Dedifferentiated amniotic fluid mesenchymal stem cell (primary cell): Measurements from ENCODE around the gene CSHL1.
"Not testable (repeated sequence)": the region's sequence is repeated elsewhere in the genome, so short reads cannot be mapped to it uniquely, and the experiment has no call there.

Experiments
- DNase-seq: peaks from one replicate; pipeline ENCODE4 v3.0.0-alpha.2; 2016; ENCODE audit errors: extremely low spot score

The CSHL1 gene

DNA sequence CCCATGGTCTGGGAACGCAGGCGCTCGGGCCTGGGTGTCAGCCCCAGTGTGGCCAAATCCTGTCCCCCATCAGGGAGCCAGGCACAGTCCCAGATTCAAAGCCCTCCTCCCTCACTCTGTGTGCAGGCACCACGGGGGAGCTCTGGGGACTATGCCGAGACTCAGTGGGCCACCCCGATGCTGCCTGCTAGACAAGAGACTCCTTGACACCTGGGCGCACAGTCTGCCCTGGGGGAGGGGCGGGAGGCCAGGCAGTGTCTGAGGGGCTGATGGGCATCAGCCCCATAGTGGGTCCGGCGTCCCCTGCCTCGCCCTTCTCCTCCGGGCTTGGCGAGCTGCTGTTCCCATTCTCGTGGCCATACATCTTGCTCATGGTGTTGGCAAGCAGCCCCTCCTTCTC, 29.5 kb upstream of the CSHL1 start:
- DNase-seq = no peak

- DNase-seq = no peak
These were observed 28.8 kb upstream of the CSHL1 start for GRCh38 chr17:63939884-63940283.

DNA sequence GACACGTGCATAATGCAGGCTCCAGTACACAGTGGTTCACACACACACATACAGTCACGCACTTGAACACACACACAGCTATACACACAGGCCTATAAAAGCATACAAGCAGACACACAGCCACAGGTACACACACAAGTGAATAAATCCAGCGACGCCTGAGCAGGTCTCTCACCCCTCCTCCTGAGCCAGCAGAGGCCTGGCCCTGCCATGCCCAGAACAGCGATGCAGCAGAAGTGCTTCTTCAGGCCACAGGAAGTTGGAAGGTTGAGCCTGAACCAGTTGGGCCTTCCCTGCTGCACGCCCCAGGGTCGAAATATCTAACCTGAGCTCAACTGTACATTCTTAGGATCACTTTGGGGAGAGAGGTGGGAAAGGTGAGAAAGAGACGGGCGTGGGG, 28.3 kb upstream of the CSHL1 start:
- DNase-seq = no peak

DNA sequence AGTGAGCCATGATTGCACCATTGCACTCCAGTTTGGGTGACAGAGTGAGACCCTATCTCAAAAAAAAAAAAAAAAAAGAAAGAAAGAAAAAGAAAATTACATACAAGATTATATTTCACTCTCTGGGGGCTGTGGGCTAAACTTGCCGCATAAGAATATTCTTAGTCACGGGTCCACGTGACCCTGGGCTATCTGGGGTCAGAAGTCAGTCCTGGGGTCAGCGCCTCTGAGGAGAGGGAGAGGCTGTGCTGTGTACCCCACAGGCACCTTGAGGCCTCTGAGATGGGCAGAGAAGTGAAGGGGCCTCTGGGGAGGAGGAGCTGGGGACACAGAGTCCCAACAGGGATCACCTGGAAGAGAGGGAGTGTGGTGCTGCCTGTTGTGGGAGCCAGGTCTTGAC, 26.9 kb upstream of the CSHL1 start:
- no peak for DNase-seq

- DNase-seq = no peak
These were observed 26.3 kb upstream of the CSHL1 start for GRCh38 chr17:63937319-63937718.

- no peak for DNase-seq
These were observed 23.4 kb upstream of the CSHL1 start for GRCh38 chr17:63934183-63935112.

- no peak for DNase-seq
These were observed 22.5 kb upstream of the CSHL1 start for GRCh38 chr17:63933598-63933997.

DNA sequence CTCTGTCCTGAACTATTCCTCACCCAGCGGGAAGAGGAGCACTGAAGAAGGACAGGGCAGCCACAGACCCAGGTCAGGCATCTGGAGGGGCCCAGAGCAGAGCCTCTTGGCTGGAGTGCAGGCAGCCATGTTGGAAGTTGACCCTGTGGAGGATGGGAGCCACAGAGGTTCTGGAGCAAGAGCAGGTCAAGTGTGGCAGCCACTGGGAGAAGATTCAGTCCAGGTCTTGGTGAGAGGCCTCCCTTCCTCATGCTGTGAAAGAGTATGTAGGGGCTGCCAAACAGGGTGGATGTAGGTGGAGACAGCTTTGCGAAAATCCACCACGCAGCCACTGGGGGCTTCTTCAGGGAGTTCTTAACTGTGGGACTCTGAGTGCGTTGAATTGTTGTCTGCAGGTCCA, 21.7 kb upstream of the CSHL1 start:
- no peak for DNase-seq

DNA sequence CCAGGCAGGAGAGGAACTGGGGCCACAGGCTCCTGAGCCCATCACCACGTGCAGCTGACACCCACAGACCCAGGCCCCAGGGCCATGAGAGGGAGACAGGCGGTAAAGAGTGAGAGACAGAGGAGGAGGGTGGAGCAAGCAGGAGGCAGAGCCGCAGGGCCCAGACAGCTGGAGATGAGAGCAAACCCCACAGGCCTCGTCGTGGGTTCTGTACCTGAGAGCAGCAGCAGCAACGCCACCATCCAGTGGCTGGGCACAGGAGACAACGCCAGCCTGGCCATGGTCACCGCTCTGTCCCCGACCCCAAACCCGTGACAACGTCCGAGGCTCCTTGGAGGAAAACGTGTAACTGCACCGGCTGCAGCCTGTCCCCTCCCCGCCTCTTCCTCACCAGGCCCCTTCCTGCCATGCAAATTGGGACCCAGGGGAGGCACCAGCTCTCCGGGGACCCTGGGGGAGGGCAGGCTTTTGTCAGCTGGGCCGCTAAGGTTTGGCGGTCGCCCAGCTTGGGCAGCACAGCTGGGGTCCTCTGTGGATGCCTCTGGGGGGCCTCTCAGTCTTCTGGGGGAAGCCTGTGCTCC, 21.0 kb upstream of the CSHL1 start, which contains the start of gene CD79B:
Gene CD79B, minus strand, starts transcription at position 351 of the 581 bp plus-strand sequence. Its CDS starts 70 bp downstream, at position 281.
- DNase-seq = no peak

GRCh38 chr17:63930951-63931575, 20.0 kb upstream of the CSHL1 start:
- DNase-seq = no peak

DNA sequence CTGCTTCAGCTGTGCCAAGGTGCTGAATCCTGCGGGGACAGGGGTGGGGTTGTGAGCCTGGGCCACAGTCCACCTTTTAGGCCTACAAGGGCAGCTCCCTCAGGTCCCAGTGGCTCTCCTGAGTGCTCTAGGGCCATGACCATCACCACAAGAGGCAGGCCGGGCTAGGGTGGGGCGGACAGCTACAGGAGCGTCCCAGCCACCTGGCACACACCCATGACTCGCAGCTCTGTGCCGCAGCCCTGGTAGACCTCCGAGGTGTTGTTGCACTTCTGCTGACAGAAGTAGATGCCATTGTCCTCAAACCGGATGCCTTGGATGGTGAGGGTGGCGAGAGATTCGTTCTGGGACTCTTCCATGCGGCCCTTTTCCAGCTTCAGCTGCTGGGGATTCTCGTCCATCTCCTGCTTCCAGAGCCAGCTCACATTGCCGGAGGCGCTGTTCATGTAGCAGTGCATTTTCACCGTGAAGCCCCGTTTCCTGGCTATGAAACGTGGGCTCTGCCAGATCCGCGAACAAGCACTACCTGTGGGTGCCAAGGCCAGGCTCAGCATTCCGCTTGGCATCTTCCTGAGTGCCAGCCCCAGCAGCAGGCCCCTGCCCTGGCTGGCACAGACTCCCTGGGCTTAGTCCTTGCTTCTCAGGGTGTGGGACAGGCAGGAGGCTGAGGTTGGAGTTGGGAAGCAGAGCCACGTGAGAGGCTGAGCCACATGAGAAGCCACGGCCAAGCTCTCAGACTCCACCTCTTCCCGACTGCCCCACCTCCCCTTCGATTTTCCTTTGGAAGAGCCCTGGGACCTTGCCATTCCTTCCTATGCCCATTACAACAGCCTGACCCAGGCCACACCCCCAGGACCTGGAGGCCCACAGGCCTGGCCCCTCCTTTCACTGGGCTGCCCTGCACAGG, 19.1 kb upstream of the CSHL1 start:
- DNase-seq = no peak

- no peak for DNase-seq
These were observed 18.1 kb upstream of the CSHL1 start for GRCh38 chr17:63928966-63929695.

DNA sequence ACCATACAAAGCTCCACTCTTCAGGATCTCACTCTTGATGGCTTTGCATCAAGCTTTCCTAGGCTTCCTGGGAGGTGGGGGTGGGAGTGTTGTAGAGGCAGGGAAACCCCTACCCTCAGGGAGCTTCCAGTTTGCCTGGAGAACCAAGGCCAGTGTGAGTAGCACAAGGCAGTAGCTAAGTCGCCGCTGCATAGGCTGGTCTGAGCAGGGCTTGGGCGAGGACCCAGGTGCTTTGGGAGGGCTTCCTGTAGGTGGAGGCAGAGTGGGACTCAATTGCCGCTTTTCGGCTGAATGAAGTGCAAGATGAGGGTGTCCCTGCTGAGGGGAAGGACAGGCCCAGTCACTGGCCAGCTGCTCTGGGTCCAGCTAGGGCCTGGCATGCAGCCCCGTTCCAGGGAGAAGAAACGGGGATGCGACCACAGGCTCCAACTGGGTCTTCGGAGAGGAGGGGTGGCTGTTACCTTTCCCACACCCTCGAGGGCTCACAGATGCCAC, 17.2 kb upstream of the CSHL1 start:
- DNase-seq = no peak

- no peak for DNase-seq
These were observed 16.6 kb upstream of the CSHL1 start for GRCh38 chr17:63927464-63928171.

DNA sequence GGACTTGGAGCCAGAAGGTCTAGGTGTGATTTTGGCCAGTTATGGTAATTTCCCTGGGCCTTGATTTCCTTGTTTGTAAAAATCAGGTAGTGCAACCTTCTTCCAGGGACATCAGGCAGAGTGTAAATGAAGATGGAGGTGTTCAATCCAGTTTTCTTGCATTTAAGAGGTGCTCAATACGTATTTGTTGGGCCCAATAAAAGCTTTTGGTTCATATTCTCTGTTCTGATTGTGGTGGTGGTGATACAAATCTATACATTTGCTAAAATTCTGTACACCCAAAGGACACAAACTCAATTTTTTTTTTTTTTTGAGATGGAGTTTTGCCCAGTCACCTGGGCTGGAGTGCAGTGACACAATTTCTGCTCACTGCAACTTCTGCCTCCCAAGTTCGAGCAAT, 15.1 kb upstream of the CSHL1 start:
- DNase-seq = no peak

GRCh38 chr17:63925615-63926014, 14.6 kb upstream of the CSHL1 start:
- no peak for DNase-seq

DNA sequence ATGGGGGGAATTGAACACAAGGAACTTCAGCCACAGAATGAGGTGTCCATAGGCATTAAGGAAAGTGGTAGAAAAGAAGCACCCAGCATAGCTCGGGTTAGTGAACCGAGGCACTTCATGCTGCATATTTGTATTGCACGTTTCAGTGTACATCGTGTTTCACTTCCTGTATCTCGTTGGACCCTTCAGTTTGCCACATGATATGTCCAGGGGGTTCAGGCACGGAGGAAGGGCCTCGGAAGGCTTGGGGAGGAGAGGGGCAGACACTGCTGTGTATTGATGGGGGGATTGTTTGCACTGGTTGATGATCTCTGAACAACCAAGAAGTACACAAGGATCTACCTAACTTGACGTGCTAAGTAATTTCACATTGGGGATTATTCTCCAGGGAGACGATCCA, 11.3 kb upstream of the CSHL1 start:
- not testable (repeated sequence) for DNase-seq

- DNase-seq = not testable (repeated sequence)
These were observed 9.7 kb upstream of the CSHL1 start for GRCh38 chr17:63920779-63921178.

DNA sequence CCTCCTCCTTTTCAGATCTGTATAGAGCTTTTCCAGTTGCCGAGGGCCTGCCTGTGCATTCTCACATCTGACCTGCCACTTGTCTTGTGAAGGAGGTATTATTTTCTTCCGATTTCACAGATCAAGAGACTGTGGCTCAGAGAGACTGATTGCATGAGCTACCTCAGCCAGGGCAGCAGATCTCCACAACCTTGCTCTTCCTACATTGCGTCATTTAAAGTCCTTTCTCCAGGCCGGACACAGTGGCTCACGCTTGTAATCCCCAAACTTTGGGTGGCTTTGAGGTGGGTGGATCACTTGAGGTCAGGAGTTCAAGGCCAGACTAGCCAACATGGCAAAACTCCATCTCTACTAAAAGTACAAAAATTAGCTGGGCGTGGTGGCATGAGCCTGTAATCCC, 9.0 kb upstream of the CSHL1 start:
- DNase-seq = not testable (repeated sequence)

- peak; percentile 50 for DNase-seq
These were observed 8.3 kb upstream of the CSHL1 start for GRCh38 chr17:63919311-63919723.
